Kidney epithelial cell (primary cell): ENCODE results near the gene IRGC. TPM values are rescaled to one million over a fixed set of nuclear protein-coding genes. Genes with fewer than 3 reads are reported as not detected.

Experiments
- DNase-seq: peaks from one replicate; pipeline ENCODE4 v3.0.0-alpha.2; 2010; ENCODE audit warnings: low read depth
- H3K27me3 ChIP-seq: 2 replicates; pipeline ENCODE4 v1.6.0; 2011; ENCODE audit warnings: low read length; ENCODE audit not compliant: control insufficient read depth, insufficient read depth
- H3K36me3 ChIP-seq: 2 replicates; pipeline ENCODE4 v1.5.1; 2011; ENCODE audit warnings: low read length; ENCODE audit not compliant: control insufficient read depth, insufficient read depth
- H3K4me3 ChIP-seq: 2 replicates; pipeline ENCODE4 v1.5.1; 2011; ENCODE audit warnings: low read depth, mild to moderate bottlenecking, control low read depth, low read length
- total RNA-seq: library from RNA; depleted of rRNA; stranded (reverse); fragments of >200 nt; gene quantifications from 2 replicates; pipeline ENCODE4 v1.2.3, GENCODE V29; 2015
- TF ChIP-seq, protein P1 (sequence below): IDR thresholded peaks from 2 replicates; pipeline ENCODE4 v1.5.1; 2011; ENCODE audit warnings: mild to moderate bottlenecking, moderate library complexity, low read length, control low read depth, inconsistent platforms; ENCODE audit not compliant: insufficient read depth, poor library complexity, severe bottlenecking

The IRGC gene
- total RNA-seq, 1 donor from 2014 or later, result not detected

DNA sequence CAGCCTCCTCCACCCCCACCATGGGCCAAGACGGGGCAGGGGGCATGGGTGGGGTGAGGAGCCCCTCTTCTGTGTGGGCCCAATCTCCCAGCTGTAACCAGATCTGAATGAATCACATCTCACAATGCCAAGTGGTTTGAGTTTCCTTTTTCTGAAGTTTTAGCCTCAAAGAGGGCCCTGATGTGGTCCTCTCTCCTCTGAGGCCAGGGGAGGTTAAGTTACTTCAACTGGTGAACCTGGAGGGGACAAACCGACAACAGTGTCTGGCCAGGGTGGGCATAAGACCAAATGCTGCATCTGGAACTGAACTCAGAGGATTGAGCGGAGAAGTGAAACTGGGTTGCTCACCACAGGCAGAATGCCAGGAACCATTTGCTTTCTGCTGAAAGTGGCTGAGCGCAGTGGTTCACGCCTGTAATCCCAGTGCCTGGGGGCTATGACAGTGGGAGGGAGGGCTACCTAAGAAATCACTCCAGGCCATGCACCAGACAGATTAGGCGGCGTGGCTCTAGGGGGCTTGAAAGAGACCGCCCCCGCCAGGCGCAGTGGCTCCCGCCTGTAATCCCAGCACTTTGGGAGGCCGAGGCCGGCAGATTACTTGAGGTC, 15.4 kb upstream of the IRGC start:
- H3K27me3 ChIP-seq, result peaks cover 7% of the 10 kb centered on the region
- TF ChIP-seq, protein P1, sequence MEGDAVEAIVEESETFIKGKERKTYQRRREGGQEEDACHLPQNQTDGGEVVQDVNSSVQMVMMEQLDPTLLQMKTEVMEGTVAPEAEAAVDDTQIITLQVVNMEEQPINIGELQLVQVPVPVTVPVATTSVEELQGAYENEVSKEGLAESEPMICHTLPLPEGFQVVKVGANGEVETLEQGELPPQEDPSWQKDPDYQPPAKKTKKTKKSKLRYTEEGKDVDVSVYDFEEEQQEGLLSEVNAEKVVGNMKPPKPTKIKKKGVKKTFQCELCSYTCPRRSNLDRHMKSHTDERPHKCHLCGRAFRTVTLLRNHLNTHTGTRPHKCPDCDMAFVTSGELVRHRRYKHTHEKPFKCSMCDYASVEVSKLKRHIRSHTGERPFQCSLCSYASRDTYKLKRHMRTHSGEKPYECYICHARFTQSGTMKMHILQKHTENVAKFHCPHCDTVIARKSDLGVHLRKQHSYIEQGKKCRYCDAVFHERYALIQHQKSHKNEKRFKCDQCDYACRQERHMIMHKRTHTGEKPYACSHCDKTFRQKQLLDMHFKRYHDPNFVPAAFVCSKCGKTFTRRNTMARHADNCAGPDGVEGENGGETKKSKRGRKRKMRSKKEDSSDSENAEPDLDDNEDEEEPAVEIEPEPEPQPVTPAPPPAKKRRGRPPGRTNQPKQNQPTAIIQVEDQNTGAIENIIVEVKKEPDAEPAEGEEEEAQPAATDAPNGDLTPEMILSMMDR, result no peak
- DNase-seq, result no peak
- H3K4me3 ChIP-seq, result no peak overlapping the region
- no peaks in the 10 kb centered on the region for H3K36me3 ChIP-seq

DNA sequence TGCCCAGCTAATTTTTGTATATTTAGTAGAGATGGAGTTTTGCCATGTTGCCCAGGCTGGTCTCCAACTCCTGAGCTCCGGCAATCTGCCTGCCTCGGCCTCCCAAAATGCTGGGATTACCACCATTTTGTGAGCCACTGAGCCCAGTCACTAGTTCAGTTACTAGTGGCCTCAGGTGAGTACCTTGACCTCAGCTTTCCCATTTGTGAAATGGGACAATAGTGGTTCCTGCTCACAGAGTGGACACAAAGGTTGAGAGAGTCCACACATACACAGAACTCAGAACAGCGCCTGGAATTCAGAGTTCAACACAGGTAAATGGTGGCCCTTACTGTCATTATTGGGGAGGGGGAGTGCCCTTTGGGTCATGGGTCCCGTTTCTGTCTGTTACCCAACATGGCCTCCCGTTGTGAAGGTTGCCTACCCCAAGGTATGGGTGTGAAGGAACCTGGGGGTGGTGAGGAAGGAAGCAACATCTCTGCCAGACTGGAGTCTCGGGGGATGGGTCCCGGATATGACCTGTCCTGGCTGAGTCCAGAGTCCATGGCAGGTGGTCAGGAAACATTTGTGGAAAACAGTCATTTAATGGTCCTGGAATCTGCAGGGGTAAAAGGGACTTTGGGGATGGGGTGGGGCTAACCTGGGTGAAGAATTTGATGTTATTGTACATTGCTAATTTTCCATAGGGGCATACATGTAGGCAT, 11.7 kb upstream of the IRGC start:
- no peak overlapping the region for H3K4me3 ChIP-seq
- H3K36me3 ChIP-seq, result no peaks in the 10 kb centered on the region
- TF ChIP-seq, protein P1, result no peak
- DNase-seq, result no peak
- H3K27me3 ChIP-seq, result peaks cover 4% of the 10 kb centered on the region

DNA sequence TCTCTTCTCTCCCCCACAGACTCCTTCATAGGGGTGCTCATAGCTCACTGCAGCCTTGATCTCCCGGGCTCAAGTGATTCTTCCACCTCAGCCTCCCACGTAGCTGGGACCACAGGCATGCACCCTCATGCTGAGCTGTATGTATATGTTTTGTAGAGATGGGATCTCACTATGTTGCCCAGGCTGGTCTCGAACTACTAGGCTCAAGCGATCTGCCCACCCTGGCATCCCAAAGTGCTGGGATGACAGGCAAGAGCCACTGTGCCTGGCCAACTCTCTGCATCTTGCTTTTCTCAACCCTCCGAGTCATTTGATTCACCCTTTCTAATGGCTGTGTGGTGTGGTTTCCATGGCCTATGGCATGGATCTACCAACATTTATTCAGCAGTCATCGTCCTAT, 10.1 kb upstream of the IRGC start:
- no peaks in the 10 kb centered on the region for H3K27me3 ChIP-seq
- no peak overlapping the region for H3K4me3 ChIP-seq
- no peak for DNase-seq
- H3K36me3 ChIP-seq, result no peaks in the 10 kb centered on the region
- TF ChIP-seq, protein P1, result no peak

DNA sequence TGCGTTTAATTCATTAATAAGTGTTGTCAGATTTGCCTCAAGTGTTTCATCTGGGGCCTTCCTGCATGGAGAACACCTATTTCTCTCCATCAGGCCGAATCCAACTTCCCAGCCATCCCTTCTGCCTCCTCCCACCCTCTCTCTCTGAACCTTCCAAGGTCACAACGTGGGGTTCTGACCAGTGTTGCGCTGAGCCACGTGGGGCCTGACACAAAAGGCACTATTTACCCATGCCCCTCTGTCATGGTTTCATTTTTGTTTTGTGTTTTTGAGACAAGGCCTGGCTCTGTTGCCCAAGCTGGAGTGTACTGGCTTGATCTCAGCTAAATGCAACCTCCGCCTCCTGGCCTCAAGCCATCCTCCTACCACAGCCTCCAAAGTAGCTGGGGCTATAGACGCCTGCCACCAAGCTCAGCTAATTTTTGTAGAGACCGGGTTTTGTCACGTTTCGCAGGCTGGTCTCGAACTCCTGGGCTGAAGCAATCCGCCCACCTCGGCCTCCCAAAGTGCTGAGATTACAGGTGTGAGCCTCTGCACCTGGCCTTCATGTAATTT, 8.6 kb upstream of the IRGC start:
- H3K27me3 ChIP-seq, result no peaks in the 10 kb centered on the region
- no peak for DNase-seq
- TF ChIP-seq, protein P1, result no peak
- H3K4me3 ChIP-seq, result no peak overlapping the region
- no peaks in the 10 kb centered on the region for H3K36me3 ChIP-seq

DNA sequence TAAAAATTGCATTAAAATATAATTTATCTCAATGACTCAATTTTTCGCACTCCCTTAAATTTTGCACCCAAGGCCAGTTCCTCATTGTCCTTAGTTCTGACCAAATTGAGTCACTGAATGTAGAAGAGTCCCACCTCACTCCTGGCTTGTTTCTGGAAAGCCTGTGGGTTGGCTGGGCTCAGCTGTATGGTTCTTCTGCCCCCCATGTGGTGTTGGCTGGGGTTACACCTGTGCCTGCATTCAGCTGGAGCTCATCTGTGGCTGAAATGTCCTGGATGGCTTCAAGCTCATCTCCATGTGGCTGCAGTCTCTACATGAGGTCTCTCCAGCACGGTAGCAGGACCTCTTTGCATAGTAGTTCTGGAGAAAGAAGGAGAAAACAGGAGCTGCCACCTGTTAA, 7.2 kb upstream of the IRGC start:
- no peak overlapping the region for H3K4me3 ChIP-seq
- H3K27me3 ChIP-seq, result no peaks in the 10 kb centered on the region
- no peaks in the 10 kb centered on the region for H3K36me3 ChIP-seq
- TF ChIP-seq, protein P1, result no peak
- DNase-seq, result no peak
